GM12891 (cell line): ENCODE measurements around the gene RALB.
A peak's percentile ranks its signal among the peaks of the same experiment; 100 is the strongest.

Experiments used
- DNase-seq: peaks from one replicate; pipeline ENCODE4 v3.0.0; 2011; ENCODE audit warnings: low spot score; ENCODE audit not compliant: insufficient read length
- FAIRE-seq: peaks from 2 replicates; lab custom pipeline; 2011; peaks lifted over from hg19 to GRCh38; lab: Jason Lieb, UNC
- PAX5 ChIP-seq: IDR thresholded peaks from 2 replicates; pipeline ENCODE4 v1.6.1; 2011; ENCODE audit warnings: low read length, moderate library complexity, mild to moderate bottlenecking; ENCODE audit not compliant: insufficient read depth, severe bottlenecking
- POLR2A ChIP-seq: IDR thresholded peaks from 2 replicates; pipeline ENCODE4 v1.6.1; 2011; ENCODE audit warnings: low read depth, low read length, control low read depth
- POLR2AphosphoS5 ChIP-seq: IDR thresholded peaks from 2 replicates; pipeline ENCODE4 v1.6.1; 2011; ENCODE audit warnings: low read depth, low read length, control low read depth
- POU2F2 ChIP-seq: IDR thresholded peaks from 2 replicates; pipeline ENCODE4 v1.6.1; 2011; ENCODE audit warnings: low read depth, mild to moderate bottlenecking, control low read depth, low read length, moderate library complexity
- SPI1 ChIP-seq: IDR thresholded peaks from 2 replicates; pipeline ENCODE4 v1.6.1; 2011; ENCODE audit warnings: low read depth, low read length, control low read depth
- TAF1 ChIP-seq: IDR thresholded peaks from 2 replicates; pipeline ENCODE4 v1.6.1; 2011; ENCODE audit warnings: low read depth, low read length, control low read depth

Gene RALB

DNA sequence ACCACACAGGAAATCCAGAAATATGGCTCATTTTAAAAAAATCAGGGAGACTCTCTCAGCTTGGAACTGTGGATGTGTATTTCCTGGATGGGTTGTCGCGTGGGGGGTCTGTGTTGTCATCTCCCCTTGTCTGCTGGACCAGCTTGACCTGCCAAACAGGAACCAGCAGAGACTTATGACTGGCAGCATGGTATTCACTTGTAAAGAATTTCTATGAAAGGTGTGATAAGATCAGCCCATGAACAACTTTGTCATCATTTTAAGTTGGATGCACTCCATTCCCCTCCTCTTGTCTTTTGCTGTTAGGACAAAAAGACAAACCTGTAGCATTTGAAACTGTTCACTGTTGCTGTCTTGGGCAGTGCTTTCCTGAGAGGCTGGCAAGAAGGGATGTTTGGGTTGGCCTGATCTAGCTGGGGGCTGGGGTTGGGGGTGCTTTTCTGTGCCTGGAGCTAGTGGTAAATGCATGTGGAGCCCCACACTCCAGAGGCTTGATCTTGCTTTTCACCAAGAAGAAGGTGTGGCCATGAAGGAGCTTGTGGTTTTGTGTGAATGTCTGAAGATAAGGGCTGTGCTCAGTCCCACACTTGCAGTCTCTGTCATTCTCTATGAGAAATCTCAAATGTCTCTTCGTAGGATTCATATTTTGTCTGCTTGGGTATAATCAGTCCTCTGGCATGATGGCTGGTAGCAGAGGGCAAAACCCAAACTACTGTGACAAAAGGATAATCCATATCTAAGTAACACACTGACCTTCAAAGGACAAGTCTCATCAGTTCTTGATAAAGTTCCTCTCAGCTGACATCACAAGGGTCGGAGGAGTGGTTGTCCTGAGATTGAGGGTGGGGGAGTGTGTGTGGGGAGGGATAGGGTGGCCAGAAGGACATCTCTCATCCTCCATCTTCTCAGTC lies 39.0 kb downstream of the RALB start:
- FAIRE-seq (no peak), DNase-seq (no peak)
- TF ChIP-seq POLR2AphosphoS5 (no peak), POLR2A (no peak), PAX5 (no peak), TAF1 (no peak), SPI1 (no peak), POU2F2 (no peak)

DNA sequence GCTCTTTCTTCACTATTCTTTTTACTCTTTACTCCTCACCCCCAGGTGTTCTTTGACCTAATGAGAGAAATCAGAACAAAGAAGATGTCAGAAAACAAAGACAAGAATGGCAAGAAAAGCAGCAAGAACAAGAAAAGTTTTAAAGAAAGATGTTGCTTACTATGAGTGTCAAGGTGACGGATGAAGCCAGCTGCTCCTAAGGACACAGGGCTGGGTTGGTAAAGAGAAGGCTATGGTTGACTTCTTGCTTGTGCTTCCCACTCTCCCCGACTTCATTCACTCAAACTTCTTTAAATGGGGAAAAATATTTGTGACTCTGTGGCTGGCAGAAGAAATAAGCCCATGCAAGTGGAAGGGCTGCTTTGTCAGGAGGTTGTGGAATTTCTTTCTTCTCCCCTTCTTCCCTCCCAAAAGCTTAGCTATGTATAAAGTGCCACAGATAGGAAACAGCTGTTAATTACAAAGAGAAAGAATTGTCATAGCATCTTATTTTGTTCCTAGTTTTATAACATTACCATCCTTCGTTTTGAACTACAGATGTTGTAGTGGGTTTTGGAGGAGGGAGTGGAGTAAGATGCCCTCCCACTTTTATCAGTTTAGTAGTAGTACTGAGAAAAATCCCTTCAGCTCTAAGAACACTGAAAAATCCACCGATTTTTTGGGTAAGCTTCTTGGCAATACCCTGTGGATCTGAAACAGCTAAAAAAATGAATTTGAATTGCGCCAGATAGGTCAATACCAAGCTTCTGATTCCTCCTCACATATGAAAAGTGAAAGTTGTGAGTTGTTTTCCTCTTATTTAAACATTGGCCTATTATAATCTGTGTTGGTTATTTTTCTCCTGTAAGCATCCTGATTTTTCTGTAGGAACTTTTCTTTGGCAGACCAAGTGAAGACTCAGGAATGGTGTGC lies 40.7 kb downstream of the RALB start:
- FAIRE-seq (no peak), DNase-seq (no peak)
- TF ChIP-seq TAF1 = no peak
- no peak for TF ChIP-seq SPI1
- TF ChIP-seq PAX5 = no peak
- TF ChIP-seq POLR2AphosphoS5 = no peak
- no peak for TF ChIP-seq POU2F2
- TF ChIP-seq POLR2A = no peak

DNA sequence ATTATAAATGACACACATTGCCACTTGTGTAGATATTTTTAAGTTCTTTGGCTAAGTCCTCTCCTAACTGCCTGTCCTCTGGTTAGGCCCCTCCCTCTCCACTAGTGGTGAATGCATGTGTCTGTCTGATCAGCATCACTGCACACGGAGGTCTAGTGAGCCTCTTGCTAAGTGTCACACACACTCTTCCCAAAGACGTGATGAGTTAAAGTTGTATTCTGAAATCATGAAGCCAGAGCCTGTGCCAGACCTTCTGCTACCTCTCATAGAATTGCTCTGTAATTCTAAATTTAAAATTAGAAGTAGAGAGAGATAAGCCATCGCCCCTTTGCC lies 41.3 kb downstream of the RALB start:
- DNase-seq (no peak), FAIRE-seq (peak; percentile 95)
- TF ChIP-seq POLR2AphosphoS5 (no peak), SPI1 (no peak), POU2F2 (no peak), POLR2A (no peak), TAF1 (no peak), PAX5 (peak; percentile 74)

DNA sequence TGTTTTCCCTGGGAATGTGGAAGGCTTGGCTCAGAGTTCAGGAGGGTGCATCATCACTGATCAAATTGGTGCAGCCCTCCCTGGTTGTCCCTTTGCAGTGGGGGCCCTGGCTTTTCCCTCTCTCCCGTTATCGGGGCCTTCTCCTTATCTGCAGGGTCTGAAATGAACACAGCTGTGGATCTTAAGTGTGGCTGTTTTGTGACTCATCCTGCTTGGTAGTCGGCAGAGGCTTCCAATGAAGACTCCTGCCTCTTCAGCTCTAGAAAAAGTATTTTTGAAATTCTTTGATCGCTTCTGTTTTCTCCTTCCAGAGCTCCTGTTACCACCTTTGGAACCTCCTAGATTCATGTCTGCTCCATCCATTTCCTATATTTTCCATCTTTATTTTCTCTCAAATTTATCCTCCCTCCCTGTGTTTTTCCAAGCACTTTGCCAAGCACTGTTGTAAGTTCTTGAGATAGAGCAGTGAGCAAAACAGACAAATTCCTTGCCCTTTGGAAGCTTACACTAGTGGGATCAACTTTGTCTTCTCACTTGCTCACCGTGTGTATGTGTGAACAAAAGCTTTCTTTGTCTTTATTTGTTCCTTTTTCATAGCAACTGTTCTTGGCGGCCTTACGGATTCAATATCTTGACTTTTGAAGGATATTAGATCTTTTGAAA lies 45.7 kb downstream of the RALB start:
- FAIRE-seq (no peak), DNase-seq (no peak)
- TF ChIP-seq POLR2A (no peak), SPI1 (no peak), POU2F2 (no peak), POLR2AphosphoS5 (no peak), PAX5 (no peak)

DNA sequence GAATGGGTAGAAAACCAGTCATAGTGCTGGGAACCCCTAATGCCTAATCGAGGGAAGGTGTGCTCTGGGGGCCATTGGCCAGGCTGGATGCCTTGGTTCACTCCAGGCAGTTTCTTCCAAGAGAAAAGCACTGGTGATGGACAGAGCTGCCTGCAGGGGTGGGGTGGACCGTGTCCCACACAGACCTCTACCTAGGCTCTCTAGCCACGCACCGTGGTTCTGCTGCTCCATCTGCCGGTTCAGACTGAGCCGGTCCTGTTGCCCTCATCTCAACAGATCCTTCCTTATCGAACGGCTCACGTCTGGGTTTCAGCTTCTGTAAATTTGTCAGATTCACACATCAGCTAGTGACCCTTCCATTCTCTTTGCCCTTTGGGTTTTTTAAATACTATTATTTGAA lies 46.4 kb downstream of the RALB start:
- no peak for TF ChIP-seq POU2F2
- no peak for TF ChIP-seq SPI1
- no peak for TF ChIP-seq TAF1
- no peak for TF ChIP-seq POLR2A
- no peak for TF ChIP-seq POLR2AphosphoS5
- TF ChIP-seq PAX5 = no peak
- DNase-seq (no peak), FAIRE-seq (no peak)

DNA sequence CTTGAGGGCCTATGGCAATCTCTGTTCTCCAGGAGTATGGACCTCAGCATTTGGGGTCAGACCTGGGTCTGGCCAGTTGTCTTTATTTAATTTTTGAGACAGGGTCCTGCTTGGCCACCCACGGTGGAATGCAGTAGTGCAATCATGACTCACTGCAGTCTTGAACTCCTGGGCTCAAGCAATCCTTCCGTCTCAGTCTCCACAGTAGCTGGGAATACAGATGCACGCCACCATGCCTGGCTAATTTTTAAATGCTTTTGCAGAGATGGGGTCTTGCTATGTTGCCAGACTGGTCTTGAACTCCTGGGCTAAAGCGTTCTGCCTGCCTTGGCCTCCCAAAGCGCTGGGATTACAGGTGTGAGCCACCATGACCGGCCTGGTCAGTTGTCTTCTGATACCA lies 46.9 kb downstream of the RALB start:
- FAIRE-seq (no peak), DNase-seq (no peak)
- TF ChIP-seq TAF1 (no peak), PAX5 (no peak), POU2F2 (no peak), POLR2AphosphoS5 (no peak)

DNA sequence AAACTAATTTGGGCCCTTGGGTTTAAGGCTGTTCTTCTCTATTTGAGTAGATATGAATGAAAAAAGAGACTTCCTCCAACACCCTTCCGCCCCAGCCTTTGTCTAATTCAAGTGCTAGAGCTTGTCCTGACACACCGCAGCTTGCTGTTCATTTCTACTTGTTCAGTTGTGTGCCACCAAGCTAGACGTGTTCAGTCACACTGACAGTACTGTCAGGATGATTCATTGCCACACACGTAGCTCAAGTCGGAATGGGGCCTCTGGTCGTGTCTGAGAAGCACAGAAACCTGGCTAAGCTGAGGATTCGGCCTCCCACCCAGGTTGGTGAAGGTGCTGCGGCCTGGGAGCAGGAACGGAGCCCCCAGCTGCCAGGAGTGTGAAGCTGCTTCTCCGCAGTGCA lies 47.7 kb downstream of the RALB start:
- FAIRE-seq = no peak
- no peak for DNase-seq
- no peak for TF ChIP-seq PAX5

DNA sequence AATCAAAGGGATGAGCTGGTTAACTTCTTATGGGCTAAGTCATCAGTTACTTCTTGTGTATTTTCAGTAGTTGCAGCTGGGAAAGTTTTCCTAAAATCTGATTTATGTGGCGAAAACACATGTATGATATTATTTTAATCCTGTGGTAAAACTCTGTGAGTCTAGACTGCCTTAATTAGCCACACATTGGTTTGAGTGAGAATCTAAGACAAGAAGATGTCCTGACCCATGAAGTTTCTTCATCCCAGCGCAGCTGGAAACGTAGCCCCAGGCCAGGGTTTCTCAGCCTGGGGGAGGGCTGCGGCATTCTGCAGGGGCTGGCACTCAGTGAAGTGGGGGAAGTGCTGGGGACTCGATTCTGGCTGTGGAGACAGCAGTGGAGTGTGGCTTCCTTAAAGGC lies 48.6 kb downstream of the RALB start:
- DNase-seq (no peak), FAIRE-seq (no peak)
- no peak for TF ChIP-seq POU2F2

DNA sequence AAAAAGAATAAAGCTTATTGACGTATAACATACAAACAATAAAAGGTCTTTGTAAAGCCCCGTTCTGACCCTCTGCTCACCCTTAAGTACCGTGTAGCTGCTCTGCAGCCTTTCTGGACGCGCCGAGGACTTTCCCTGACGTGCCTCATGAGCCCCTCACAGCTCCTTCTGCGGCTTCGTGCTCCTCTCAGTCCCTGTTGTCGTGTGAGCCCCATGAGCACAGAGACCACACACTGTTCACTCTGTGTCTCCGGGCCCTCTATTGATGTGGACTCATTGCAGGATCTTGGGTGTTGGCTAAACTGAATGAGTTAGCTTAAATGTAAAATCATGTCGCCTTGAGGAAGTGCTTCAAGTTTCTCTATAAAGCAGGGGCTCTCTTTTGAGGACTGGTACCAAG lies 49.6 kb downstream of the RALB start:
- no peak for TF ChIP-seq POLR2AphosphoS5
- TF ChIP-seq POU2F2 = no peak
- no peak for TF ChIP-seq TAF1
- TF ChIP-seq SPI1 = no peak
- TF ChIP-seq POLR2A = no peak
- TF ChIP-seq PAX5 = no peak

More for the DNA sequence above, 49.6 kb downstream of the RALB start:
- FAIRE-seq = no peak
- no peak for DNase-seq
